OCI-LY1 (cell line): ENCODE measurements around the gene ASIC3.
A peak's percentile ranks its signal among the peaks of the same experiment; 100 is the strongest.

Source experiments
- H2AFZ ChIP-seq: fragments of 200-600 bp; sonication (generic), shearing (Covaris generic); 2 replicates; pipeline ENCODE4 v1.6.0; 2014; ENCODE audit warnings: antibody characterized with exemption, mild to moderate bottlenecking, low read length
- H3F3A ChIP-seq: fragments of 200-600 bp; sonication (generic), shearing (Covaris generic); 2 replicates; pipeline ENCODE4 v1.6.0; 2014; ENCODE audit warnings: mild to moderate bottlenecking, antibody characterized with exemption, low read length, moderate library complexity; ENCODE audit not compliant: insufficient read depth
- H3K27ac ChIP-seq: fragments of 200-600 bp; sonication (generic); 2 replicates; pipeline ENCODE4 v1.5.1; 2014; ENCODE audit warnings: low read length, mixed run types, mild to moderate bottlenecking, low read depth; ENCODE audit not compliant: poor library complexity, severe bottlenecking
- H3K27me3 ChIP-seq: fragments of 200-600 bp; sonication (generic); 2 replicates; pipeline ENCODE4 v1.6.0; 2014; ENCODE audit warnings: antibody characterized with exemption, mild to moderate bottlenecking, low read length, moderate library complexity; ENCODE audit not compliant: insufficient read depth
- H3K36me3 ChIP-seq: fragments of 200-600 bp; sonication (generic); 2 replicates; pipeline ENCODE4 v1.6.1; 2014; ENCODE audit warnings: mild to moderate bottlenecking, antibody characterized with exemption, low read length, moderate library complexity, mixed read lengths; ENCODE audit not compliant: insufficient read depth
- H3K4me1 ChIP-seq: fragments of 200-600 bp; sonication (generic); 2 replicates; pipeline ENCODE4 v1.5.1; 2014; ENCODE audit warnings: mild to moderate bottlenecking, low read length, moderate library complexity; ENCODE audit not compliant: insufficient read depth, severe bottlenecking
- H3K4me2 ChIP-seq: fragments of 200-600 bp; sonication (generic), shearing (Covaris generic); 2 replicates; pipeline ENCODE4 v1.6.1; 2014; ENCODE audit warnings: low read length
- H3K4me3 ChIP-seq: fragments of 200-600 bp; sonication (generic); 2 replicates; pipeline ENCODE4 v1.5.1; 2014; ENCODE audit warnings: low read length, low read depth, mild to moderate bottlenecking, mixed read lengths; ENCODE audit not compliant: poor library complexity, severe bottlenecking
- H3K79me2 ChIP-seq: fragments of 200-600 bp; shearing (Covaris generic); 2 replicates; pipeline ENCODE4 v1.6.1; 2016; ENCODE audit warnings: mixed run types, low read length, mixed read lengths; ENCODE audit not compliant: insufficient read depth
- H3K9ac ChIP-seq: fragments of 200-600 bp; sonication (generic), shearing (Covaris generic); 2 replicates; pipeline ENCODE4 v1.6.1; 2014; ENCODE audit warnings: mild to moderate bottlenecking, low read length, mixed read lengths
- H3K9me2 ChIP-seq: fragments of 200-600 bp; sonication (generic), shearing (Covaris generic); 2 replicates; pipeline ENCODE4 v1.6.1; 2014; ENCODE audit warnings: low read depth, mild to moderate bottlenecking, low read length, mixed read lengths
- H3K9me3 ChIP-seq: fragments of 200-600 bp; shearing (Covaris generic); 2 replicates; pipeline ENCODE4 v1.6.1; 2014; ENCODE audit warnings: low read length, mixed read lengths
- H4K20me1 ChIP-seq: fragments of 200-600 bp; sonication (generic), shearing (Covaris generic); 2 replicates; pipeline ENCODE4 v1.6.0; 2016; ENCODE audit warnings: mild to moderate bottlenecking, low read length; ENCODE audit not compliant: insufficient read depth
- CTCF ChIP-seq: fragments of 200-600 bp; sonication (generic), shearing (Covaris generic); IDR thresholded peaks from 2 replicates; pipeline ENCODE4 v1.5.1; 2017; ENCODE audit warnings: mild to moderate bottlenecking, antibody characterized with exemption, low read length, moderate library complexity, mixed read lengths
- EZH2 ChIP-seq: fragments of 200-600 bp; sonication (generic), shearing (Covaris generic); IDR thresholded peaks from 2 replicates; pipeline ENCODE4 v1.8.0; 2017; ENCODE audit warnings: borderline replicate concordance, mixed run types, mild to moderate bottlenecking, antibody characterized with exemption, low read length, moderate library complexity, mixed read lengths

Gene ASIC3

GRCh38 chr7:151082141-151083070 is 34.1 kb downstream of the ASIC3 start:
- Histone ChIP-seq H3K27me3 (0 out of 2 replicates have a peak, but pooled peaks cover 5% of the 10 kb centered on the region), H3F3A (peaks cover 4% of the 10 kb centered on the region; the same call in 1 of the 2 replicates), H3K9me3 (no peaks in the 10 kb centered on the region), H3K36me3 (peaks cover 4% of the 10 kb centered on the region; the same call in 1 of the 2 replicates), H4K20me1 (no peaks in the 10 kb centered on the region), H3K9ac (peak overlapping the region; percentile 92), H3K27ac (peak overlapping the region; percentile 64), H3K4me1 (peaks cover 61% of the 10 kb centered on the region), H3K9me2 (no peaks in the 10 kb centered on the region), H3K4me3 (peak overlapping the region; percentile 82), H2AFZ (no peak overlapping the region), H3K79me2 (no peaks in the 10 kb centered on the region), H3K4me2 (peak overlapping the region; percentile 90)
- no peak for TF ChIP-seq CTCF
- no peak for TF ChIP-seq EZH2

GRCh38 chr7:151083071-151083823 is 34.9 kb downstream of the ASIC3 start, which contains the start of gene TMUB1:
Gene TMUB1, minus strand, starts transcription at chr7:151083493. Its CDS starts 930 bp downstream, at chr7:151082563.
- Histone ChIP-seq H2AFZ (0 out of 2 replicates have a peak within 1 kb of the TSS, but pooled peaks have one; percentile 44), H3K4me3 (peak within 1 kb of the TSS; percentile 82), H3K79me2 (no peaks in the 10 kb centered on the region), H3K27ac (peak within 1 kb of the TSS; percentile 64), H3K9me2 (no peaks in the 10 kb centered on the region), H3K9me3 (no peaks in the 10 kb centered on the region), H3F3A (peaks cover 1% of the 10 kb centered on the region), H3K4me2 (peak within 1 kb of the TSS; percentile 90), H4K20me1 (no peaks in the 10 kb centered on the region), H3K4me1 (peaks cover 61% of the 10 kb centered on the region), H3K9ac (peak within 1 kb of the TSS; percentile 92), H3K36me3 (no peaks in the 10 kb centered on the region; the same call in 1 of the 2 replicates), H3K27me3 (peaks cover 13% of the 10 kb centered on the region)
- TF ChIP-seq CTCF, result no peak
- TF ChIP-seq EZH2, result no peak

- Histone ChIP-seq H3K9ac (peak overlapping the region; percentile 92; the same call in 1 of the 2 replicates), H4K20me1 (no peaks in the 10 kb centered on the region), H3K36me3 (no peaks in the 10 kb centered on the region; the same call in 1 of the 2 replicates), H3K4me1 (peaks cover 55% of the 10 kb centered on the region), H3K4me2 (peak overlapping the region; percentile 90), H2AFZ (0 out of 2 replicates have a peak overlapping the region, but pooled peaks have one; percentile 44), H3F3A (no peaks in the 10 kb centered on the region; the same call in none of the 2 replicates), H3K4me3 (peak overlapping the region; percentile 82), H3K27ac (no peak overlapping the region), H3K9me2 (no peaks in the 10 kb centered on the region), H3K79me2 (no peaks in the 10 kb centered on the region), H3K27me3 (peaks cover 16% of the 10 kb centered on the region), H3K9me3 (no peaks in the 10 kb centered on the region)
- TF ChIP-seq EZH2 (no peak), CTCF (no peak)
Measured at GRCh38 chr7:151083824-151084160, 35.5 kb downstream of the ASIC3 start.
